SK-N-SH (cell line): ENCODE data around the gene ENOPH1. TPM values are rescaled to one million over a fixed set of nuclear protein-coding genes. Genes with fewer than 3 reads are reported as not detected.
"Not testable (repeated sequence)": the region's sequence is repeated elsewhere in the genome, so short reads cannot be mapped to it uniquely, and the experiment has no call there.

Source experiments
- CTCF ChIA-PET: fragments of 300-600, 350-600 bp; formaldehyde crosslinking; extraction: SDS; loops from one replicate; lab custom pipeline; 2021; lab: Yijun Ruan, JAX
- POLR2A ChIA-PET: fragments of 350-600 bp; sonication (Branson Sonifier 250); formaldehyde crosslinking; extraction: SDS; loops from one replicate; lab custom pipeline; 2020; ENCODE audit warnings: antibody characterized with exemption, inconsistent platforms; lab: Yijun Ruan, JAX
- DNase-seq: peaks from one replicate; pipeline ENCODE4 v3.0.0; 2012
- H2AFZ ChIP-seq: fragments of 200-600 bp; sonication (generic); 2 replicates; pipeline ENCODE4 v1.8.1; 2016; ENCODE audit warnings: antibody characterized with exemption, mild to moderate bottlenecking, low read depth
- H3F3A ChIP-seq: fragments of 200-600 bp; sonication (generic); replicated peaks from 2 replicates; pipeline ENCODE3; 2016; ENCODE audit warnings: antibody characterized with exemption, mild to moderate bottlenecking; ENCODE audit not compliant: insufficient read depth
- H3K27ac ChIP-seq, 2 experiments: fragments of 200-500 bp in 1 of 2; fragments of 200-600 bp in 1 of 2; sonication (Bioruptor generic) in 1 of 2; sonication (generic), shearing (Covaris generic) in 1 of 2; 2 replicates each; pipeline versions ENCODE4 v1.5.1 to v1.6.1; 2014 to 2016; ENCODE audit warnings: low read depth in 2 of 2, inconsistent platforms in 1 of 2, low read length in 1 of 2, mild to moderate bottlenecking in 1 of 2, mixed read lengths in 1 of 2
- H3K27me3 ChIP-seq: fragments of 200-600 bp; sonication (generic), shearing (Covaris generic); 2 replicates; pipeline ENCODE4 v1.6.1; 2016; ENCODE audit warnings: mixed run types; ENCODE audit not compliant: insufficient read depth
- H3K36me3 ChIP-seq, 2 experiments: fragments of 200-500 bp in 1 of 2; fragments of 200-600 bp in 1 of 2; sonication (Bioruptor generic) in 1 of 2; sonication (generic) in 1 of 2; replicated peaks in 1 of 2; 2 replicates each; pipeline versions ENCODE3 to v1.5.1; 2014 to 2016; ENCODE audit warnings: low read length in 1 of 2, mild to moderate bottlenecking in 1 of 2; ENCODE audit not compliant: insufficient read depth in 2 of 2, control insufficient read depth in 1 of 2
- H3K4me1 ChIP-seq, 2 experiments: fragments of 200-500 bp in 1 of 2; fragments of 200-600 bp in 1 of 2; sonication (Bioruptor generic) in 1 of 2; sonication (generic), shearing (Covaris generic) in 1 of 2; 2 replicates each; pipeline versions ENCODE4 v1.5.1 to v1.6.1; 2014 to 2016; ENCODE audit warnings: low read depth in 1 of 2, low read length in 1 of 2, mixed run types in 1 of 2; ENCODE audit not compliant: insufficient read depth in 2 of 2, control insufficient read depth in 1 of 2
- H3K4me2 ChIP-seq: fragments of 200-600 bp; sonication (generic), shearing (Covaris generic); 2 replicates; pipeline ENCODE4 v1.6.1; 2017; ENCODE audit warnings: mixed run types
- H3K4me3 ChIP-seq, 2 experiments: fragments of 200-500 bp in 1 of 2; fragments of 200-600 bp in 1 of 2; sonication (Bioruptor generic) in 1 of 2; sonication (generic), shearing (Covaris generic) in 1 of 2; 2 replicates each; pipeline versions ENCODE4 v1.5.1 to v1.8.1; 2014 to 2016; ENCODE audit warnings: low read depth in 2 of 2, inconsistent platforms in 1 of 2, low read length in 1 of 2, mild to moderate bottlenecking in 1 of 2, mixed read lengths in 1 of 2, moderate library complexity in 1 of 2
- H3K79me2 ChIP-seq: fragments of 200-600 bp; sonication (generic); 2 replicates; pipeline ENCODE4 v1.8.1; 2017; ENCODE audit warnings: mild to moderate bottlenecking; ENCODE audit not compliant: insufficient read depth
- H3K9ac ChIP-seq: fragments of 200-600 bp; sonication (generic); 2 replicates; pipeline ENCODE4 v1.6.1; 2017; ENCODE audit warnings: mixed run types
- H3K9me2 ChIP-seq: fragments of 200-600 bp; sonication (generic); 2 replicates; pipeline ENCODE4 v1.6.1; 2017; ENCODE audit warnings: mixed run types
- H3K9me3 ChIP-seq: fragments of 200-600 bp; sonication (generic); 2 replicates; pipeline ENCODE4 v1.6.1; 2017; ENCODE audit warnings: mixed run types, mild to moderate bottlenecking, moderate library complexity
- H4K20me1 ChIP-seq: fragments of 200-600 bp; sonication (generic); 2 replicates; pipeline ENCODE4 v1.6.1; 2017; ENCODE audit warnings: mild to moderate bottlenecking, mixed run types; ENCODE audit not compliant: insufficient read depth
- EZH2phosphoT487 ChIP-seq: fragments of 200-600 bp; sonication (generic); IDR thresholded peaks from 2 replicates; pipeline ENCODE4 v1.6.1; 2017; ENCODE audit warnings: low read depth, mixed run types, mild to moderate bottlenecking, antibody characterized with exemption, moderate library complexity, borderline replicate concordance
- FOXM1 ChIP-seq: IDR thresholded peaks from 2 replicates; pipeline ENCODE4 v1.4.0; 2012; ENCODE audit warnings: low read depth, mild to moderate bottlenecking
- GATA2 ChIP-seq: sonication (generic); formaldehyde crosslinking; IDR thresholded peaks from 2 replicates; pipeline ENCODE4 v1.5.0; 2020; ENCODE audit warnings: mild to moderate bottlenecking, missing genetic modification reagents
- NRF1 ChIP-seq: IDR thresholded peaks from 2 replicates; pipeline ENCODE4 v1.6.1; 2012; ENCODE audit warnings: low read depth, mild to moderate bottlenecking, low read length
- PBX3 ChIP-seq: IDR thresholded peaks from 2 replicates; pipeline ENCODE4; 2012
- RAD21 ChIP-seq: IDR thresholded peaks from 2 replicates; pipeline ENCODE4 v1.6.1; 2012; ENCODE audit warnings: mild to moderate bottlenecking, low read length
- SIN3A ChIP-seq: IDR thresholded peaks from 2 replicates; pipeline ENCODE4 v1.6.1; 2012; ENCODE audit warnings: low read depth, mild to moderate bottlenecking, low read length, moderate library complexity, borderline replicate concordance
- TEAD4 ChIP-seq: IDR thresholded peaks from 2 replicates; pipeline ENCODE4 v1.4.0; 2012; ENCODE audit warnings: mild to moderate bottlenecking, borderline replicate concordance; ENCODE audit not compliant: insufficient read depth
- YY1 ChIP-seq: IDR thresholded peaks from 2 replicates; pipeline ENCODE4 v1.4.0; 2012; ENCODE audit warnings: low read depth, mild to moderate bottlenecking
- WGBS: methylation state at CpG from one replicate; pipeline ENCODE4 v1.1.6; 2017; ENCODE audit warnings: low lambda C conversion rate; 5-methylcytosine and 5-hydroxymethylcytosine counted together
- polyA plus RNA-seq, 3 experiments: library from polyadenylated mRNA; depleted of rRNA; stranded (reverse); fragments of >200 nt; gene quantifications; 2 replicates each; pipeline ENCODE4 v1.2.3, GENCODE V29; 2012
- TF ChIP-seq, protein P1 (sequence below): IDR thresholded peaks from 2 replicates; pipeline ENCODE4 v1.6.1; 2012; ENCODE audit warnings: mild to moderate bottlenecking, low read depth, low read length, moderate library complexity

The ENOPH1 gene
- polyA plus RNA-seq, 1 of the 3 experiments (the other 2 are of a cell fraction): 14.9 TPM

- Histone ChIP-seq H2AFZ (no peak overlapping the region), H4K20me1 (no peaks in the 10 kb centered on the region), H3K4me1 (no peaks in the 10 kb centered on the region; a peak in 1 of 4 replicates), H3K79me2 (peaks cover 24% of the 10 kb centered on the region; the same call in 1 of the 2 replicates), H3K4me2 (no peak overlapping the region), H3K9ac (no peak overlapping the region), H3K4me3 (no peak overlapping the region), H3K36me3 (peaks cover 0 to 5% of the 10 kb centered on the region in 2 experiments), H3F3A (peaks cover under 1% of the 10 kb centered on the region), H3K27me3 (no peaks in the 10 kb centered on the region), H3K9me2 (no peaks in the 10 kb centered on the region), H3K27ac (no peak overlapping the region), H3K9me3 (0 out of 2 replicates have a peak, but pooled peaks cover 9% of the 10 kb centered on the region)
- WGBS: 93% methylated on average over 2 of the region's 2 CpGs
- POLR2A ChIA-PET: interaction anchor here (2.0 kb wide), 1 partner anchor 46 kb away, joined by 9 read pairs; no protein-coding TSS in a partner anchor
- CTCF ChIA-PET: no interaction called here
- TF ChIP-seq NRF1 (no peak), TEAD4 (no peak), GATA2 (CRISPR knock-in tag) (no peak), EZH2phosphoT487 (no peak), RAD21 (no peak), YY1 (no peak), SIN3A (no peak), FOXM1 (no peak), PBX3 (no peak)
- TF ChIP-seq, protein P1, sequence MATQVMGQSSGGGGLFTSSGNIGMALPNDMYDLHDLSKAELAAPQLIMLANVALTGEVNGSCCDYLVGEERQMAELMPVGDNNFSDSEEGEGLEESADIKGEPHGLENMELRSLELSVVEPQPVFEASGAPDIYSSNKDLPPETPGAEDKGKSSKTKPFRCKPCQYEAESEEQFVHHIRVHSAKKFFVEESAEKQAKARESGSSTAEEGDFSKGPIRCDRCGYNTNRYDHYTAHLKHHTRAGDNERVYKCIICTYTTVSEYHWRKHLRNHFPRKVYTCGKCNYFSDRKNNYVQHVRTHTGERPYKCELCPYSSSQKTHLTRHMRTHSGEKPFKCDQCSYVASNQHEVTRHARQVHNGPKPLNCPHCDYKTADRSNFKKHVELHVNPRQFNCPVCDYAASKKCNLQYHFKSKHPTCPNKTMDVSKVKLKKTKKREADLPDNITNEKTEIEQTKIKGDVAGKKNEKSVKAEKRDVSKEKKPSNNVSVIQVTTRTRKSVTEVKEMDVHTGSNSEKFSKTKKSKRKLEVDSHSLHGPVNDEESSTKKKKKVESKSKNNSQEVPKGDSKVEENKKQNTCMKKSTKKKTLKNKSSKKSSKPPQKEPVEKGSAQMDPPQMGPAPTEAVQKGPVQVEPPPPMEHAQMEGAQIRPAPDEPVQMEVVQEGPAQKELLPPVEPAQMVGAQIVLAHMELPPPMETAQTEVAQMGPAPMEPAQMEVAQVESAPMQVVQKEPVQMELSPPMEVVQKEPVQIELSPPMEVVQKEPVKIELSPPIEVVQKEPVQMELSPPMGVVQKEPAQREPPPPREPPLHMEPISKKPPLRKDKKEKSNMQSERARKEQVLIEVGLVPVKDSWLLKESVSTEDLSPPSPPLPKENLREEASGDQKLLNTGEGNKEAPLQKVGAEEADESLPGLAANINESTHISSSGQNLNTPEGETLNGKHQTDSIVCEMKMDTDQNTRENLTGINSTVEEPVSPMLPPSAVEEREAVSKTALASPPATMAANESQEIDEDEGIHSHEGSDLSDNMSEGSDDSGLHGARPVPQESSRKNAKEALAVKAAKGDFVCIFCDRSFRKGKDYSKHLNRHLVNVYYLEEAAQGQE: no peak
- DNase-seq: no peak
Measured at GRCh38 chr4:82382751-82383150, 47.6 kb upstream of the ENOPH1 start.

DNA sequence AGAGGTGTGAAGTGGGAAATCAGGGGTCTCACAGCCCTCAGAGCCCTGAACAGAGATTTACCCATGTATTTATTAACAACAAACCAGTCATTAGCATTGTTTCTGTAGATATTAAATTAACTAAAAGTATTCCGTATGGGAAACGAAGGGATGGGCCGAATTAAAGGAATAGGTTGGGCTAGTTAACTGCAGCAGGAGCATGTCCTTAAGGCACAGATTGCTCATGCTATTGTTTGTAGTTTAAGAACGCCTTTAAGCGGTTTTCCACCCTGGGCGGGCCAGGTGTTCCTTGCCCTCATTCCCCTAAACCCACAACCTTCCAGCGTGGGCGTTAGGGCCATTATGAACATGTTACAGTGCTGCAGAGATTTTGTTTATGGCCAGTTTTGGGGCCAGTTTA, 44.1 kb upstream of the ENOPH1 start:
- H4K20me1 ChIP-seq, CTCF ChIA-PET, H3K9me3 ChIP-seq, H3K4me1 ChIP-seq, POLR2A ChIA-PET, H3K4me3 ChIP-seq, H3K36me3 ChIP-seq, DNase-seq, H3K9ac ChIP-seq, H3K27ac ChIP-seq, H3K79me2 ChIP-seq, H3K9me2 ChIP-seq, H3K4me2 ChIP-seq, H3F3A ChIP-seq, H3K27me3 ChIP-seq, H2AFZ ChIP-seq: not testable (repeated sequence)
- WGBS: 89% methylated on average over 8 of the region's 8 CpGs
